Bronchial epithelial cell (primary cell): Measurements from ENCODE around the gene SLC16A2. TPM values are rescaled to one million over a fixed set of nuclear protein-coding genes. Genes with fewer than 3 reads are reported as not detected.

Source experiments
- DNase-seq: peaks from one replicate; pipeline ENCODE4 v3.0.0-alpha.2; 2010; ENCODE audit warnings: low read depth
- FAIRE-seq: peaks from 2 replicates; lab custom pipeline; 2011; peaks lifted over from hg19 to GRCh38; lab: Jason Lieb, UNC
- H3K27me3 ChIP-seq: 2 replicates; pipeline ENCODE4 v1.5.1; 2011; ENCODE audit warnings: low read length; ENCODE audit not compliant: control insufficient read depth, insufficient read depth
- H3K36me3 ChIP-seq: 2 replicates; pipeline ENCODE4 v1.5.1; 2011; ENCODE audit warnings: low read length; ENCODE audit not compliant: control insufficient read depth, insufficient read depth
- H3K4me3 ChIP-seq: 2 replicates; pipeline ENCODE4 v1.5.1; 2011; ENCODE audit warnings: mild to moderate bottlenecking, low read depth, low read length, control low read depth
- total RNA-seq: library from RNA; depleted of rRNA; stranded (reverse); fragments of >200 nt; gene quantifications from 2 replicates; pipeline ENCODE4 v1.2.1, GENCODE V29; 2014
- TF ChIP-seq, protein P1 (sequence below): IDR thresholded peaks from 2 replicates; pipeline ENCODE4 v1.5.1; 2011; ENCODE audit warnings: mild to moderate bottlenecking, moderate library complexity, low read length, control low read depth, inconsistent platforms; ENCODE audit not compliant: insufficient read depth, severe bottlenecking

SLC16A2 gene
- total RNA-seq, 1 donor from 2014 or later = 1.3 TPM

DNA sequence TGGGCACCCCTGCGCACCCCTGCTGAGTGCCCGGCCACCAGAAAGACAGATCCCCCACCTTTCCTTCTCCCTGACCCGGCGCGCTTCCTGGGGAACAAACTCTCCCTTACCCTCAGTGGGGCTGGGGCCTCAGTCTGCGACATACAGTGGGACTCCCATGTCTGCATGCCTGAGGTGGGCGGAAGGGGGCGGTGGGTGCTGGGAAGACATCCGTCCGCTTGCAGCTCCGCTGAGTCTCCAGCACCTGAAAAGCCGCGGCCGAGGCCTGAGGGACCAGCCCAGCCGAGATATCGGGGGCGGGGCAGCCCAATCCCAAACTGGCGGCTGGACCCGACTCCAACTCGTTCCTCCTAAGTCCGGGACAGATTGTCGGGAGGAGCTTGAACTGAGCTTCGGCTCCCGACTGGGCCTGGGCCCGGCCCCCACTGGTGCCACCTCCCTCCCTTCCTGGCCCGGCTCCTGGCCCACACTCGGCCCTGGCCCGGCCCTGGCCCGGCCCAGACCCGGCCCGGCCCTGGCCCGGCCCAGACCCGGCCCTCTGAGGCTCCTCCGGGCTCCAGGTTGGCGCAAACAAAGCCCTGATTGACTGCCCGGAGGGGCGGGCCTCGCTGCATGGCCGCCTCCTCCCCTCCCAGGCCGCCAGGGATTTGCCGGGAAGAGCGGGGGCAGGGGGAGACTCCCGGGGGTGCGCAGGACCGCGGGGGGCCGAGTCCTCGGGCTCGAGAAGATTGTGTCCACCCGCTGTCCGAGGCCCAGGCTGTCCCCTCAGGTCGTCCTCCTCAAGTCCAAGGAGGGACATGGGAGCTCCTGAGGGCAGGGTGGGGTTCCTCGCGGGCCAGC is 877 bp upstream of the SLC16A2 start:
- Histone ChIP-seq H3K4me3 (peak overlapping the region; percentile 51), H3K36me3 (no peaks in the 10 kb centered on the region), H3K27me3 (no peaks in the 10 kb centered on the region)
- FAIRE-seq (no peak), DNase-seq (peak; percentile 33)
- TF ChIP-seq, protein P1, sequence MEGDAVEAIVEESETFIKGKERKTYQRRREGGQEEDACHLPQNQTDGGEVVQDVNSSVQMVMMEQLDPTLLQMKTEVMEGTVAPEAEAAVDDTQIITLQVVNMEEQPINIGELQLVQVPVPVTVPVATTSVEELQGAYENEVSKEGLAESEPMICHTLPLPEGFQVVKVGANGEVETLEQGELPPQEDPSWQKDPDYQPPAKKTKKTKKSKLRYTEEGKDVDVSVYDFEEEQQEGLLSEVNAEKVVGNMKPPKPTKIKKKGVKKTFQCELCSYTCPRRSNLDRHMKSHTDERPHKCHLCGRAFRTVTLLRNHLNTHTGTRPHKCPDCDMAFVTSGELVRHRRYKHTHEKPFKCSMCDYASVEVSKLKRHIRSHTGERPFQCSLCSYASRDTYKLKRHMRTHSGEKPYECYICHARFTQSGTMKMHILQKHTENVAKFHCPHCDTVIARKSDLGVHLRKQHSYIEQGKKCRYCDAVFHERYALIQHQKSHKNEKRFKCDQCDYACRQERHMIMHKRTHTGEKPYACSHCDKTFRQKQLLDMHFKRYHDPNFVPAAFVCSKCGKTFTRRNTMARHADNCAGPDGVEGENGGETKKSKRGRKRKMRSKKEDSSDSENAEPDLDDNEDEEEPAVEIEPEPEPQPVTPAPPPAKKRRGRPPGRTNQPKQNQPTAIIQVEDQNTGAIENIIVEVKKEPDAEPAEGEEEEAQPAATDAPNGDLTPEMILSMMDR = no peak

DNA sequence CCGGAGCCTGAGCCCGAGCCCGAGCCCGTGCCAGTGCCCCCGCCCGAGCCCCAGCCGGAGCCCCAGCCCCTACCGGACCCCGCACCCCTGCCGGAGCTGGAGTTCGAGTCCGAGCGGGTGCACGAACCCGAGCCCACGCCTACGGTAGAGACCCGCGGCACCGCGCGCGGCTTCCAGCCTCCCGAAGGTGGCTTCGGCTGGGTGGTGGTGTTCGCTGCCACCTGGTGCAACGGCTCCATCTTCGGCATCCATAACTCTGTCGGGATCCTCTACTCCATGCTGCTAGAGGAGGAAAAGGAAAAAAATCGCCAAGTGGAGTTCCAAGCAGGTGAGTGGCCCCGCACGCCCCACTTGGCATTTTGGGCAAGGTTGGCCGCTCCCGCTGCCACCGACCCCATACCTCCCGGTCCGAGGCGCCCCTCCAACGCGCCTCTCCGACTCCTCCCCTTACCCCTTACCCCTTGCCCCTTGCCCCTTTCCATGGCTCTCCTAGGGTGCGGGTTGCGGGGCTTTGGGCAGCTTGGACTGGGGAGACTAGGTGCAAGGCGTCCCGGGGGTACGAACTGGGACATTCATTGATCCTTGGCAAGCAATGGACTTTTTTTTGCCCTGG is 553 bp downstream of the SLC16A2 start:
- DNase-seq = no peak
- FAIRE-seq = no peak
- H3K27me3 ChIP-seq = no peaks in the 10 kb centered on the region
- TF ChIP-seq, protein P1 = no peak
- no peaks in the 10 kb centered on the region for H3K36me3 ChIP-seq
- H3K4me3 ChIP-seq = peak overlapping the region; percentile 51

- no peaks in the 10 kb centered on the region for H3K27me3 ChIP-seq
- peak; percentile 26 for DNase-seq
- TF ChIP-seq, protein P1 = peak; percentile 47
- FAIRE-seq = no peak
- peak overlapping the region; percentile 51 for H3K4me3 ChIP-seq
- no peaks in the 10 kb centered on the region for H3K36me3 ChIP-seq
These were observed 1.4 kb downstream of the SLC16A2 start for GRCh38 chrX:74422576-74423288.

DNA sequence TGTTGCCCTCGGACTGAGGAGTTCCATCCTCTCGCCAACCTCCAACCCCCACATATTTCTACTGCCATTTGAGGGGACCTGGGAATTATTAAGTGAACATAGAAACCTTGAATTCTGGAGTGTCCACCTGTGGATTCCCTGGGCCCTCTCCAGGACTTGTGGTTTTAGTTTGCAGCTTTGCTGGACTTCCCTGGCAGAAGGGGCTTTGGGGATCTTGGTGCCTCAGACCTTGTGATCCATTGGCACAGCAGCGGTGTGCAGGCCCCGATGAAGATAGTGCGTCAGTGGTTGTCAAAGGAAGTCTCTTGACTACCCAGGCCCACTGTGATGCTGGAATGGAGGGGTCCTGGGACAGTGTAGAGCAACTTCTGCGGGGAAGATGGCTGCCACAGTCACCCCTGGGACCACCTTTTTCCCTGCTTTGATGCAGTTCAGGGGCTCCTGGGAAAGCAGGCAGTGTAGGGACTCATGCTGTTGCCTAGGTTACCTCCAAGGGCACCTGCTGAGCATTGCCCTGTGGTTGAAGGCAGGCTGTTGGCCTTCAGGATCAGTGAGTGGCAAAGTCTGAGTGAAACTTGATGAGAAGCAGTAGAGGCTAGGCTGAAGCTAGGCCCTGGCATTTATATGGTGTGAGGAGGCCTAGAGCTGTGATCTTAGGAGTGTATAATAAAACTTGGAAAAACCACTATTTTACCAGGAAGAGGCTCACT is 2.2 kb downstream of the SLC16A2 start:
- H3K4me3 ChIP-seq = no peak overlapping the region
- no peaks in the 10 kb centered on the region for H3K36me3 ChIP-seq
- no peak for FAIRE-seq
- DNase-seq = no peak
- TF ChIP-seq, protein P1 = no peak
- no peaks in the 10 kb centered on the region for H3K27me3 ChIP-seq

DNA sequence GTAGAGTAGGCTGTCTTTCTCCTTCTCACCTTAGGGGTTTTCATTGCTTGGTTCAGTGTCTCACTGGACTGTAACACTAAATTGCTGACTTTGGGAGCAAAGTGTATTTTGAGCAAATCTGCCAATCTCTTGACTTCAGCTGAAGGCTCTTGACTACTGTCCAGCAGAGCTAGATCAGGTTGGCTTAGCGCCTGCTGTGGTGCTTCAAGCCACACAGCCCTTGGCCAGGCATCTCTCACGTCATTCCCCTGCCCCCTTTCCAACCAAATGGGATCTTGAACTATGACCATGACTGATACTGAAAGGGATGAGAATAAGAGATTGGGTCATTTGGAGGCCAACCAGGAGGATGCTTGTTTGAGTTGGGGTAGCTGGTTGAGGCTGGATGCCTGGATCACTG is 4.8 kb downstream of the SLC16A2 start:
- no peak for DNase-seq
- H3K27me3 ChIP-seq = no peaks in the 10 kb centered on the region
- TF ChIP-seq, protein P1 = no peak
- no peak for FAIRE-seq
- no peak overlapping the region for H3K4me3 ChIP-seq
- no peaks in the 10 kb centered on the region for H3K36me3 ChIP-seq
